HG02610 (cell line): ENCODE measurements around the gene RNF148.

Source experiments
- ATAC-seq: cut with Tn5 transposase; IDR thresholded peaks from one replicate; pipeline ENCODE4 v1.9.1; 2021; ENCODE audit warnings: mild to moderate bottlenecking, moderate library complexity; ENCODE audit not compliant: unreplicated experiment

The RNF148 gene

GRCh38 chr7:122702872-122703510 lies at the start of gene RNF148:
TSS of gene RNF148 (minus strand) at chr7:122702922. CDS start at chr7:122702750, 172 bp downstream.
- ATAC-seq, result no peak

- no peak for ATAC-seq
Measured at GRCh38 chr7:122750389-122750788, 47.7 kb upstream of the RNF148 start.

- no peak for ATAC-seq
Measured at GRCh38 chr7:122748195-122748594, 45.5 kb upstream of the RNF148 start.

- ATAC-seq, result no peak
Measured at GRCh38 chr7:122746948-122747347, 44.2 kb upstream of the RNF148 start.

GRCh38 chr7:122743211-122743610 lies 40.5 kb upstream of the RNF148 start:
- no peak for ATAC-seq

GRCh38 chr7:122738947-122739346 lies 36.2 kb upstream of the RNF148 start:
- ATAC-seq, result no peak

GRCh38 chr7:122736183-122736582 lies 33.5 kb upstream of the RNF148 start:
- no peak for ATAC-seq

GRCh38 chr7:122727759-122728158 lies 25.0 kb upstream of the RNF148 start:
- no peak for ATAC-seq

GRCh38 chr7:122727354-122727753 lies 24.6 kb upstream of the RNF148 start:
- no peak for ATAC-seq

- no peak for ATAC-seq
Measured at GRCh38 chr7:122726881-122727280, 24.2 kb upstream of the RNF148 start.

GRCh38 chr7:122724366-122724765 lies 21.6 kb upstream of the RNF148 start:
- no peak for ATAC-seq

- no peak for ATAC-seq
Measured at GRCh38 chr7:122719010-122719578, 16.4 kb upstream of the RNF148 start.

GRCh38 chr7:122717356-122718089 lies 14.8 kb upstream of the RNF148 start:
- no peak for ATAC-seq

GRCh38 chr7:122715183-122715582 lies 12.5 kb upstream of the RNF148 start:
- no peak for ATAC-seq

- no peak for ATAC-seq
Measured at GRCh38 chr7:122710916-122711315, 8.2 kb upstream of the RNF148 start.

- no peak for ATAC-seq
Measured at GRCh38 chr7:122709930-122710646, 7.4 kb upstream of the RNF148 start.

- no peak for ATAC-seq
Measured at GRCh38 chr7:122706836-122707235, 4.1 kb upstream of the RNF148 start.

- ATAC-seq, result no peak
Measured at GRCh38 chr7:122699017-122699416, 3.7 kb downstream of the RNF148 start, which contains the start of gene RNF133. TSS of gene RNF133 (minus strand) at chr7:122699117. CDS start at chr7:122698918, 199 bp downstream.

- no peak for ATAC-seq
Measured at GRCh38 chr7:122695816-122696215, 6.9 kb downstream of the RNF148 start.

GRCh38 chr7:122694697-122695096 lies 8.0 kb downstream of the RNF148 start:
- ATAC-seq, result no peak

- no peak for ATAC-seq
Measured at GRCh38 chr7:122692769-122693309, 9.9 kb downstream of the RNF148 start.
